ENCODE results near the gene USP15.

- TF ChIP-seq CTCF (IDR thresholded peaks at IDR 0.05): no peak
- TF ChIP-seq EZH2 (IDR thresholded peaks at IDR 0.05; ENCODE audit: borderline replicate concordance, insufficient read depth, low read depth, low read length, poor library complexity, severe bottlenecking): no peak
These were observed 175.9 kb downstream of the USP15 start for GRCh38 chr12:62436164-62436503.
